ENCODE results near the gene CENPX. TPM values are rescaled to one million over a fixed set of nuclear protein-coding genes. Genes with fewer than 3 reads are reported as not detected.

Gene CENPX
- total RNA-seq, 1 donor from 2014 or later, result 43.8 TPM

GRCh38 chr17:82008258-82008940 is 14.3 kb downstream of the CENPX start:
- H3K4me1 ChIP-seq, result peaks cover 10% of the 10 kb centered on the region
- TF ChIP-seq CTCF (IDR thresholded peaks at IDR 0.05), result no peak
- intact Hi-C loops (cut with DNase I), result no loop called here
- H3K27me3 ChIP-seq (ENCODE audit: low read depth), result no peaks in the 10 kb centered on the region
- H3K4me3 ChIP-seq, result no peak overlapping the region
- peaks cover 10% of the 10 kb centered on the region for H3K36me3 ChIP-seq
- ATAC-seq (no peak), DNase-seq (no peak)
- H3K9me3 ChIP-seq, result no peaks in the 10 kb centered on the region
- H3K27ac ChIP-seq, result no peak overlapping the region

DNA sequence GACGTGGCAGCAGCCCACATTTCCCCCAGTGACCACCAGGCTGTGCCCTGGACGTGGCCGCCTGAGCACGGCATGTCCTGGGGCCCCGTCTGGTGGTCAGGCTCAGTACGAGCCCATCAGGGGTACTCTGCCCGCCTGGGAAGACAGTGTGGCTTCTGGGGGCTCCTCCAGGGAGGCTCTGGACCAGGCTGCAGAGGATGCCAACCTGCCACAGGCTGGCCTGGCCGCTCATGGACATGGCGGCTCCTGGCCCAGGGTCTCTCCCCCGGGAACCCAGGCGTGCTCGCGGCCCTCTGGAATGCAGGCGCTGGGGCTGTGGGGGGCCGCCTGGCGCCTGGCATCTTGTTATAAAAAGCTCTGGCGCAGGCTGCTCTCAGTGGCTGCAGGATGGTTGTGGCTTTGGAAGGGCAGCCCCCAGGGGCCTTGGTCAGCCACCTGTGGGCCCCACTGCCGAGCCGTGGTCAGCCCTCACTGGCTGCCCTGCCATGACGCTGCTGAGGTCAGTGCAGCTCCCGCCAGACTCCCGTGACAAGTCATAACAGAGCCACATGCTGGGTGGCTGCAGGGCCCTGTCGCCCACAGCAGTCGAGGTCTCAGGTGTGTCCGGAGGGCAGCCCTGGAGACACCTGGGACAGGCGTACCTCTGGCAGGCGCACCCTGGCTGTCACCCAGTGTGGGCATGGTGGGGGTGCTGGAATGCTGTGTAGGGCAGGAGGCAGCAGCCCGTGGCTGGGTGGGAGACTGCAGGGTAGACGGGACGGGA is 15.0 kb downstream of the CENPX start:
- Histone ChIP-seq H3K9me3 (no peaks in the 10 kb centered on the region), H3K4me1 (peaks cover 12% of the 10 kb centered on the region), H3K27me3 (ENCODE audit: low read depth) (no peaks in the 10 kb centered on the region), H3K4me3 (no peak overlapping the region), H3K27ac (no peak overlapping the region), H3K36me3 (peaks cover 10% of the 10 kb centered on the region)
- no peak for TF ChIP-seq CTCF (IDR thresholded peaks at IDR 0.05)
- intact Hi-C loops (cut with DNase I), result no loop called here
- ATAC-seq (no peak), DNase-seq (no peak)

DNA sequence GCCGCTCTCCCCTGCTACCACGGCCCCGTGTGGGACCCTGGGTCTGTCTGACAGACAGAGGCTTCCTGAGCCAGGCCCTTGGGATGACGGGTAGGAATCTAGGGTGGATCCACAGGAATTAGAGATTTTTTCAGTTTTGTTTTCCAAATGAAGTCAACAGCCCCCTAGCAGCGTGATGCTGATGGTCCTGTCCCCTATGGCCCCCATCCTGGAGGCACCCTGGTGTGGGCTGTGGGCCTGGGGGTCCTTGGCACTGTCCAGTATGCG is 15.5 kb downstream of the CENPX start:
- ATAC-seq (no peak), DNase-seq (no peak)
- peaks cover 12% of the 10 kb centered on the region for H3K4me1 ChIP-seq
- H3K36me3 ChIP-seq, result peaks cover 9% of the 10 kb centered on the region
- H3K27ac ChIP-seq, result no peak overlapping the region
- no peak for TF ChIP-seq CTCF (IDR thresholded peaks at IDR 0.05)
- intact Hi-C loops (cut with DNase I), result no loop called here
- no peaks in the 10 kb centered on the region for H3K27me3 ChIP-seq (ENCODE audit: low read depth)
- H3K4me3 ChIP-seq, result no peak overlapping the region
- no peaks in the 10 kb centered on the region for H3K9me3 ChIP-seq

DNA sequence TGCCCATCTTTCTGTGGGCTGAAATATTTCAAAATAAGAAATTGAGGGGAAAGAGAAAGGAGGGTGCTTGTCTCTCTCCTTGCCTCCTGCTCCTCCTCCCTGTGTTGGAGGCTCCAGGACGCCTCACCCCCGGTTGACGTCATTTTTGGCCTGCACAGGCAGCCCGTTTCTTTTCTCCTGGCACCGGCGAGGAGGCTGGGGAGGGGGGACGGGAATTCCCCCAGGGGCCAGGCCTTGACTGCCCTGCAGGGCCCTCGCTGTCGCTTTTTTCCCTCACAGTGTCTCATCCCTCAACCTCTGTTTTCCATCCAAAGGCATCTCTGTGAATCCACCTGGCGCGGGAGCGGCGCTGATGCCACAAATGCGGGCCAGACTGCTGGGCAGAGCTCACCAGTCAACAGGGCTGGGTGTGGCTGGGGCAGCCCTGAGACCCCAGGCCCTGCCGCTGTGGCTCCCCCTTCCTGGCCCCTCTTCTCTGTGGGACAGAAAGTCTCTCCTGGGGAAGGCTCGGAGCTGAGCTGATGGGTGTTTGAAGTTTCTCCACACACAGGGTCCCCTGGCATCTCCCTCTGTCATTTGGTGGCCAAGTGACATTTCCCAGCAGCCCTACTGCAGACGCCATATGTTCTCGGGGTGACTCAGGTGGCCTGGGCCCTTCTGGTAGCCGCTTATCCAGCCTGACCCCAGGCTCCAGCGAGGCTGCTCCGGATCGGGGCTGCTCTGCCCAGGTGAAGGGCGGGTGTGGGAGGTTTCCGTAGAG is 16.0 kb downstream of the CENPX start:
- peaks cover 4% of the 10 kb centered on the region for H3K36me3 ChIP-seq
- TF ChIP-seq CTCF (IDR thresholded peaks at IDR 0.05), result no peak
- no peak overlapping the region for H3K27ac ChIP-seq
- no peak for ATAC-seq
- no peaks in the 10 kb centered on the region for H3K9me3 ChIP-seq
- intact Hi-C loops (cut with DNase I), result no loop called here
- H3K4me1 ChIP-seq, result peaks cover 12% of the 10 kb centered on the region
- H3K4me3 ChIP-seq, result no peak overlapping the region
- no peaks in the 10 kb centered on the region for H3K27me3 ChIP-seq (ENCODE audit: low read depth)
- DNase-seq, result no peak

- Histone ChIP-seq H3K9me3 (no peaks in the 10 kb centered on the region), H3K27ac (no peak overlapping the region), H3K4me3 (no peak overlapping the region), H3K36me3 (no peaks in the 10 kb centered on the region), H3K4me1 (peaks cover 12% of the 10 kb centered on the region), H3K27me3 (ENCODE audit: low read depth) (no peaks in the 10 kb centered on the region)
- DNase-seq (no peak), ATAC-seq (no peak)
- TF ChIP-seq CTCF (IDR thresholded peaks at IDR 0.05), result no peak
- intact Hi-C loops (cut with DNase I), result no loop called here
Observed at GRCh38 chr17:82005701-82006348, 16.9 kb downstream of the CENPX start.

Measured in lower lobe of right lung (tissue), 2 donors.